ENCODE measurements around the gene CHL1.
"Not testable (repeated sequence)": the region's sequence is repeated elsewhere in the genome, so short reads cannot be mapped to it uniquely, and the experiment has no call there.

Gene CHL1

GRCh38 chr3:341998-342397, 145.4 kb downstream of the CHL1 start:
- DNase-seq (ENCODE audit: low read depth), result no peak

DNA sequence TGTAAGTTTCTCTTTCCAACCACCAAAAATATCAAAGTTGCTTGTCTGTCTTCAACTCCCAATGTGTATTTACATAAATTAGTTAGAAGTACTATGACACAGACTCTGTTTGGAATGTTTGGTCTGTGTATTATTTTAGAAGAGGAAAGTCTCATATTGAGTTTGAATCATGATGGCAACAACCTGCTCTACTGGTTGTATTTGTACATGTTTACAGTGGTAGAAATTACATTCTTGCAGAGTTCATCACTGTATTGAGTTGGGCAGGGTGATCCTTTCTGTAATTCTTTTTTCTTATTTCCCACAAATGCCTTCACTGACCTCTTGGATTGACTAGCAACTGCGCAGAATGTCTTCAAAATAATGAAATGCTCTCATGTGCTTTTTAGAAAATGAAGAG, 149.6 kb downstream of the CHL1 start:
- no peak for DNase-seq (ENCODE audit: low read depth)

DNA sequence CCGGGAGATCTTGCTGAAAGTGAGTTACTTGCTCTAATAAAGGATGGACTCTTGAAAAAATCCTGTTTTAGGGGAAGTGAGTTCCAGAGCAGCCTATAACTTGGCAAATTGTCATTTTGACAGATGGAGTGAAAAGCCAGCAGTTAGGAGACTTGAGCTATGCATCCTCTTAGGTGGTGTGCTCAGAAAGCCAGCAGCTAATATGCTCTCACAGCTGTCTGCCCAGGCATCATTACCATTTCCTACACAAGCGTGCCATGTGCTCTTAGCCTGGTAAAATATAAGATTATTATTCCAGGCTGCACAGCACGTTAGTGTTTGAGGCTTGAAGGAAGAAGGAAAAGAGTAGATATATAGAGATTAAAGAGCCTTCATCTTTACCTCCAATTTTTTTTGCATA, 151.0 kb downstream of the CHL1 start:
- DNase-seq (ENCODE audit: low read depth), result no peak

DNA sequence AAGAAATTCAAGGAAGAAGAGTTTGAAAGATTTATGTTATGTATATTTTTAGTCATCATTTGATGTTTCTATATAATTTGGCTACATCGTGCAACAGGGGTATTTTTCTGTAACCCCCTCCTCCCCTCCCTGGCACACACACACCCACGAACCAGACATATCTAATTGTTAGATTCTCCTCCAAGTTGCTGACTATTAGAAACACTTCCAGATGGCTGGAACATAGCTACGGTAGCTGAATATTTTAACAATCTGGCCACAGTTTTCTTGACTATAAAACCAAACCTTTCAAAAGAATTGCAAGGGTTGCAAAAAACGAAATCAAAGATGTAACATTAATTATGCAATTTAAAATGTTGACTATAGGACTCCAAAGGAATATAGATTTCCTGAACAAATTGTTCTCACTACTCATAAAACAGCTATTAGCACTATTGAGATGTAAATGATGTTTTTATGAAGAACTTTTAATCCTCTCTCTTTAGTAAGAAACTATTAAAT, 154.4 kb downstream of the CHL1 start:
- no peak for DNase-seq (ENCODE audit: low read depth)

- no peak for DNase-seq (ENCODE audit: low read depth)
These were observed 156.0 kb downstream of the CHL1 start for GRCh38 chr3:352599-352998.

GRCh38 chr3:353191-353739, 156.7 kb downstream of the CHL1 start:
- DNase-seq (ENCODE audit: low read depth), result no peak

GRCh38 chr3:354432-354831, 157.9 kb downstream of the CHL1 start:
- DNase-seq (ENCODE audit: low read depth), result no peak

DNA sequence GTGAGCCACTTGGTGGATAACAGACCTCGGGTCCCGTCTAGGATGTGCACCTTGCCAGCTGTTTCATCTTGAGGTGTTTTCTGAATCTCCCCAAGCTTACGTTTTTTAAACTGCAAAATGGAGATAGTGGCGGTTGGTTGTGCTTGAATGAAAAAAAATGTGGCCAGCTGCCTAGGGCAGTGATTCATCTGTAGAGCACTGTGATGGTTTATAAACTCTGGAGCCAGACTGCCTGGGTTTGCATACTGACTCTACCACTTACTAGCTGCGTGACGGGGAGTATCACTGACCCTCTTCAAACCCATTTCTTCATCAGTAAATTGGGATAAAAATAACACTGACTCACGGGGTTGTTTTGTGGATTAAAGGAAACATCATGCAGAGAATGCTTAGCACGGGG, 159.1 kb downstream of the CHL1 start:
- DNase-seq (ENCODE audit: low read depth), result no peak

GRCh38 chr3:356952-357351, 160.4 kb downstream of the CHL1 start:
- no peak for DNase-seq (ENCODE audit: low read depth)

DNA sequence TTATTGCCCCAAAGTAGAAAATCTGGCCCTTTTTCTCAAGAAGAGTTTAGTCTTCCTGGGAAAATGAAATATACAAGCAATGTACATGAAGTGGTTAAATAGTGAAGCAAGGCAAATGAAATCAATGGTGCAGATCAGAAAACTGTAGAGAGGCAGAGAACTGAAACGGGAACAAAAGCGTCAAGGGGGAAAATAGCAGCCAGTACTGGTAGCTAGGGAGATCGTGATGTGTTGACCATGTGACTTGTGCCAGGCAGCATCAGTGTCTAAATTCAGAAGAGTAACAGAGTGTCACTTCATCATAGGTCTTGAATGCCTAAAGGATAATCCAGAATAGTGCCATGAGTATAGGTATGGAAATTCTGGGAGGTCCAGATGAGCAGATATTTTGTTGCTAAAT, 163.1 kb downstream of the CHL1 start:
- no peak for DNase-seq (ENCODE audit: low read depth)

DNA sequence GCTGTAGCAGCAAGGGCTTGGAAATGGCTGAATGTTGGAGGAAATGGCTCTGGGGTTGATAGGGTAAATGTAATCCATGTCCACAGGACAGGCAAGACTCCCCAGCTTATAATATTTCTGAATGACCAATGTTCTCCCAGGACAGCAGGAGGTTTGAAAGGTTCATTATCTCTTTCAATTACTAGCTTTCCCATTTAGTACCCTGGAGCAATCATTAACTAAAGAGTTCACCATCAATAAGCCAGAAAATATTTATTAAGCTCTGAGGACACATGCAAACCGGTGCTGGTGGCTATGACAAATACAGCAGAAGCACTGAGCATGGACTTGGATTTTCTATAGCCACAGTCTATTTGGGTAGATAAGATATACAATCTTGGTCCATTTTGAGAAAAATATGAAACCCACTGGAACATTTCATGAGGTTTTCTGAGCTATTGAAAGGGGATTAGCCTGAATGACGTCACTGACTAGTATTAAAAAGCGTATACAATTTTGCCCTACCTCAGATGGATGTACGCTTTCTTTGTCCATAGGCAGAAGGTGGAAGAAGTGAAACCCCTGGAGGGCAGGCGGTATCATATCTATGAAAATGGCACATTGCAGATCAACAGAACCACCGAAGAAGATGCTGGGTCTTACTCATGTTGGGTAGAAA, 166.2 kb downstream of the CHL1 start:
- no peak for DNase-seq (ENCODE audit: low read depth)

- DNase-seq (ENCODE audit: low read depth), result no peak
These were observed 167.7 kb downstream of the CHL1 start for GRCh38 chr3:364287-364686.

- no peak for DNase-seq (ENCODE audit: low read depth)
These were observed 168.7 kb downstream of the CHL1 start for GRCh38 chr3:365268-365667.

GRCh38 chr3:366253-366652, 169.7 kb downstream of the CHL1 start:
- DNase-seq (ENCODE audit: low read depth), result not testable (repeated sequence)

DNA sequence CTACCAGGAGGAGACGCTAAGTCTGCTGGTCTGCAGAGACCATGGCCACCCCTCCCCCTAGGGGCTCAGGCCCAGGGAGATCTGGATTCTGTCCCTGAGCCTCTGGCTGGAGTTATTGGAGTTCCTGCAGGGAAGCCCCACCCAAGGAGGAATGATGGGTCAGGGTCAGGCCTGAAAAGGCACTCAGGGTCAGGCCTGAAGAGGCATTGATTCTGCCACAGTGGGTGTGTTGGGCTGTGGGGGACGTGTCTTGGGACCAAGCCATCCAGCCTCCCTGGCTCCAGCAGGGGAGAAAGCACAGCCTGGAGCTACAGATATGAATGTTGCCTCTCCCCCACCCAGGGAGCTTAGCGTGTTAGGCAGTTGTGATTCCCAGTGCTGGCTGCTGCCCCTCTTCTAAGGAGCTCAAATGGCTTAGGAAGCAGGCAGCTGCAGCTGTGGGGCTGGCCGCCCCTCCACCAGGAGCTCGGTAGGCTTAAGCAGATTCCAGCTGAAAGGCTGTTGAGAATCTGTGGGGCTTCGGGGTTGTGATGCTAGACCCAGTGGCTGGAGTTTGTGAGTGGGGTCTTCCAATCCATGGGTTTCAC, 176.7 kb downstream of the CHL1 start:
- DNase-seq (ENCODE audit: low read depth), result no peak

- DNase-seq (ENCODE audit: low read depth), result no peak
These were observed 177.9 kb downstream of the CHL1 start for GRCh38 chr3:374459-374858.

GRCh38 chr3:377158-377561, 180.6 kb downstream of the CHL1 start:
- DNase-seq (ENCODE audit: low read depth), result no peak

DNA sequence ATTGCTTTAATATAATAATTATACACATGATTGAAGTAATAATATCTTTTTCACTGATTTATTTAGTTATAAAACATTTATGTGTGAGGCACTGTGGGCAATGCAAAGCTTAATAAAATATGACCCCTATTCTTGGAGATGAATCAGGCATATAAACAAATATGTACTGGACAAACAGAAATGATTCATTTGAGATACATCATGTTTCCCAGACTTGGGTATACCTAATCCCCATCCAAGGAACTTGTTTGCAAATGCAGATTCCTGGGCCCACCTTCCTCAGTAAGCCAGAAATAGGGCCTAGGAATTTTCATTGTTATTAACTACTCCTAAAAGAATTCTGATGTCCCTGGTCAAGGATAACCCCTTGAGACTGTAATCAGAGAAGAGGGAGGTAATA, 184.2 kb downstream of the CHL1 start:
- DNase-seq (ENCODE audit: low read depth), result no peak

- no peak for DNase-seq (ENCODE audit: low read depth)
These were observed 188.6 kb downstream of the CHL1 start for GRCh38 chr3:385151-385550.

DNA sequence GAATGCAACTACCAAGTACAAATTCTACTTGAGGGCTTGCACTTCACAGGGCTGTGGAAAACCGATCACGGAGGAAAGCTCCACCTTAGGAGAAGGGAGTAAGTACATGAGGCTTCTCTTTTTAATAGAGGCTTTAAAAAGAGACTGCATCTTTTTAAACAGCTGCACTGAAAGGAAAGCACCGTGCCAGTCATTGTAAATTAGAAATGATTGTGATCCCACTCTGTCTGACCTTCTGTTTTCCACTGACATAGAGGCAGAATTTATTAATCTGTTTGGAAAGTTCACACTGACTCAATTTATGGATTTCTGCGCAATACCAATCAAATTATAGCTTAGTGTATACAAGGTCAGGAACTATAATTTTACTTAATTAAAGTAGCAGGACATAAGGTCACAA, 198.2 kb downstream of the CHL1 start:
- DNase-seq (ENCODE audit: low read depth), result no peak

DNA sequence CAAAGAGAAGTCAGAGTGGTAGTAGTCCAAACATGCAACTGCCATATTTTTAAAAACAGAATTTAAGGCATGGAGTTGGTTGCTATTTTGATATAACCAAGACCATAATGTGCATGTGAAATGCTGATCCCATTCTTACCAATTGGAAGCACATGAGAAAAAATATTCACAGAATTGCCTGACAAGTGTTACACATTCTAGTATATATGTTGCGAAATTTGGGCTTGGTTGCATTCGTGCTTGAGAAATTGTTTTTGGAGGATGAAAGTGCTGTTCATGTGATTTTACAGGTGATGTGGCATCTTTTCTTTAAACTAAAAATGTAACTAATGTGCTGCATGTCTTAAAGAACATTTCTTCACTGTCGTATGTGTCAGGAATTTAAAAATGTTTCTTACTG, 199.7 kb downstream of the CHL1 start:
- DNase-seq (ENCODE audit: low read depth), result no peak

GRCh38 chr3:399647-400046, 203.1 kb downstream of the CHL1 start:
- DNase-seq (ENCODE audit: low read depth), result no peak

DNA sequence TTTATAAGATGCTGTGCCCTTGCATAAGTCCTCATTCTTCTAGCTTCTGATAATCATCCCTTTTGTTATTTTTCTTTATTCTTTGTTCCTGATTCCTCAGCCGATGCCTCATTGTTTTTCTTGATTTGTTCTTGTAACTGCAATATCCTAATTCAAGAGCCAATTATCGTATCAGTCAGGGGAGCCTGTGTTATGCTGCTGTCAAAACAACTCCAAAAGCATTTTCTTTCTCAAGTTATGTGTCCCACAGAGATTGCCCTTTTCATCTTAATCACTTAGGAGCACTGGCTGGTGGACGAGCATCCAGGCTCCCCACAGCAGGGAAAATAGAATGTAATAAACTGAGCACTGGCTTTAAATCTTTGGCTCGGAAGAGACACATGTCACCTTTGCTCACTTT, 207.3 kb downstream of the CHL1 start:
- DNase-seq (ENCODE audit: low read depth), result no peak

DNA sequence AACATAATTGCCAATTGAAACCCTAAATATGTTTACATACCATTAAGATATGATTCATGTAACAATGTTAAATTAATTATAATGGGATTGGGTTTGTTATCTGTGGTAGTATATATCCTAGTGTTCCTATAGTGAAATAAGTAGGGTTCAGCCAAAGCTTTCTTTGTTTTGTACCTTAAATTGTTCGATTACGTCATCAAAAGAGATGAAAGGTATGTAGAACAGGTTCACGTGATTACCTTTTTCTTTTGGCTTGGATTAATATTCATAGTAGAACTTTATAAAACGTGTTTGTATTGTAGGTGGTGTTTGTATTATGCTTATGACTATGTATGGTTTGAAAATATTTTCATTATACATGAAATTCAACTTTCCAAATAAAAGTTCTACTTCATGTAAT, 212.4 kb downstream of the CHL1 start:
- no peak for DNase-seq (ENCODE audit: low read depth)
